Endothelial cell (in vitro differentiated cells): ENCODE data around the gene NTSR2. TPM values are rescaled to one million over a fixed set of nuclear protein-coding genes. Genes with fewer than 3 reads are reported as not detected.

ENCODE experiments used
- DNase-seq: peaks from one replicate; pipeline ENCODE4 v3.0.0; 2021; ENCODE audit warnings: low spot score
- H3K27ac Mint-ChIP-seq: one replicate; pipeline ENCODE4 v1.8.0; 2021; ENCODE audit warnings: mixed read lengths, inconsistent platforms; ENCODE audit not compliant: unreplicated experiment
- H3K27me3 Mint-ChIP-seq: one replicate; pipeline ENCODE4 v1.8.0; 2021; ENCODE audit warnings: mild to moderate bottlenecking, moderate library complexity, mixed read lengths, inconsistent platforms; ENCODE audit not compliant: unreplicated experiment
- H3K36me3 Mint-ChIP-seq: one replicate; pipeline ENCODE4 v1.8.0; 2021; ENCODE audit warnings: mild to moderate bottlenecking, low read depth, mixed read lengths, inconsistent platforms; ENCODE audit not compliant: unreplicated experiment
- H3K4me1 Mint-ChIP-seq: one replicate; pipeline ENCODE4 v1.8.0; 2021; ENCODE audit warnings: mild to moderate bottlenecking, mixed read lengths, inconsistent platforms; ENCODE audit not compliant: unreplicated experiment
- H3K4me3 Mint-ChIP-seq: one replicate; pipeline ENCODE4 v1.8.0; 2021; ENCODE audit warnings: mild to moderate bottlenecking, mixed read lengths, inconsistent platforms; ENCODE audit not compliant: unreplicated experiment
- H3K9me3 Mint-ChIP-seq: one replicate; pipeline ENCODE4 v1.8.0; 2021; ENCODE audit warnings: mixed read lengths, inconsistent platforms; ENCODE audit not compliant: unreplicated experiment
- CTCF ChIP-seq: fragments of 200-600 bp; sonication (generic); IDR thresholded peaks from one replicate; pipeline ENCODE4 v1.5.0; 2021; ENCODE audit warnings: antibody characterized with exemption; ENCODE audit not compliant: unreplicated experiment
- total RNA-seq: library from RNA; stranded (reverse); fragmentation: NEBNext Ultra II Directional; extraction: Animal tissue kit (Norgen Biotek cat#: 25700); gene quantifications from one replicate; pipeline ENCODE4 v1.2.1, GENCODE V29; 2021; ENCODE audit not compliant: unreplicated experiment

NTSR2 gene
- total RNA-seq, 1 donor from 2014 or later = not detected

DNA sequence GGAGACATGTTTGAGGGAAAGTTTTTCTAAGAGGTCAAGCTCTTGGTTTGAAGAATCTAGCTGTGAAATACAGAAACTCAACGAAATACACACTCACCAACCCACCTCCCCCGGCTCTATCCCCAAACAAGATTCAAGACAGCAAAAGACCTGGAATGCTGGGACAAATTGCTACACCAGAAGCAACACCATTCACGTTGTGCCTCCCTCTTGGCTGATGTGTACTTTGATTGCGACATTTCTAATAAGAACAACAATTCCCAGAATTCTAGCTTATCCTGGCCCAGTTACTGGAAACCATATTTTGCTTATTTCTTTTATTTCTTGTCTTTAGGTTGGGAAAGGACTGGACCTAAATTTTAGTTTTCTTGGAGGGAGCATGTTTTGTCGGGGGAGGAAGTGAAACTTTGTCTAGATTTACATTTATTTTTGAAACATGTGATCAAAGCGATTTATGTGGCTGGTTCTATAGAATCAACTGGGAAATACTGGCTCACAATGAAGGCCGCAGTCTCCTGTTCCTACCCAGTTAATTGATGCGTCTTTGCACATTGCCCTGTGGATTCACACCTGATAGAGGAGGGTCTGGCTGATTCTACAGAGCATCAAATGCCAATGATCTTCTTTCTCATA lies 46.8 kb upstream of the NTSR2 start:
- H3K9me3 Mint-ChIP-seq = no peaks in the 10 kb centered on the region
- no peak for DNase-seq
- no peaks in the 10 kb centered on the region for H3K4me1 Mint-ChIP-seq
- no peak for TF ChIP-seq CTCF
- H3K4me3 Mint-ChIP-seq = no peak overlapping the region
- no peaks in the 10 kb centered on the region for H3K36me3 Mint-ChIP-seq
- peaks cover 14% of the 10 kb centered on the region for H3K27me3 Mint-ChIP-seq
- H3K27ac Mint-ChIP-seq = no peak overlapping the region

DNA sequence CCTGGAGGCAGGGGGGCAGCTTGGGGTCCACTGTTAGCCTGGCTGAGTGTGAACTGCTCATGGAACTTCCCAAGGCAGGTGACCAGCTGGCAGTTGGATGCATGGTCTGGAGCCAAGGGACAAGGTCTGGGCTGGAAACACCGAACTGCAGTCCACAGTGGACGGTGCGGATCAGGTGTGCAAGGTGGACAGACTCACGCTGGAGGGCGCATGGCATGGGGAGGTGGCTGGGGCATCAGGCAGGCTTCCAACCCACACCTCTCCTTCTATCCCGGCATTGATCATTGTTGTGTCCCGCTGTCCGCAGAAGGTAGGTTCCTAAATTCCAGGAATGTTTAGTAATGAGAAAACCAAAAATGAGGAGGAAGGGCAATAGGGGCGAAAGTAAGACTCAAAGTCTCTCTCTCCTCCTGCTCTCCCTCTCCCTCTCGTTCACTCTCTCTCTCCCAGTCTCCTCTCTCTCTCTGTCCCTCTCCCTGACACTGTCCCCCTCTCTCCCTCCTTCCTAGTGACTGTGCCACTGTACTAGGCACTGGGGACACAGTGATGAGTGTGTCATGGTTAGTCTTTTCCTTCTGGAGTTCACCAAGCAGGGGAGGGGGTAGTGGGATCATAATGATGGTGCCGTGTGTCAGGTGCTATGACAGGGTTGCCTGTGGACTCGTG lies 46.1 kb upstream of the NTSR2 start:
- Mint-ChIP-seq H3K36me3 (no peaks in the 10 kb centered on the region), H3K4me3 (no peak overlapping the region), H3K9me3 (no peaks in the 10 kb centered on the region), H3K27ac (no peak overlapping the region), H3K27me3 (peaks cover 14% of the 10 kb centered on the region), H3K4me1 (no peaks in the 10 kb centered on the region)
- no peak for DNase-seq
- TF ChIP-seq CTCF = no peak

DNA sequence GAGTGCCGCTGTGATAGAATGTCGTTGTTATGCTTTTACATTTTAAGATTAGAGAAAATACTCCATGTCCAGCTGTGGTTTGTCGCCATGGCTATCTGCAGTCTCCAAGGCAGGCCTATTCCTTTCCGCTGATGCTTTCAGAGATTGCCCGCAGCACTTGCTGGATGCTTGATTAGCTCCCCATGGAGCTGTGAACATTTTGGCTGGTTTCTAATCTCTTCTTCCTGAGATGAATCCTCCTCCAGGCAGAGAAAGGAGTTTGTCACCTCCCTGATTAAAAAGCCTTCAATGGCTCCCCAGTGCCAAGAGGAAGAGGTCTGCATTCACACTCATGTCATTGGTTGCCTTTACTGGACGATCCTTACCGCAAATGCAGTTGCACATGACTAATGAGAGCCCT lies 43.8 kb upstream of the NTSR2 start:
- no peak for DNase-seq
- peaks cover 11% of the 10 kb centered on the region for H3K27me3 Mint-ChIP-seq
- no peak for TF ChIP-seq CTCF
- H3K4me1 Mint-ChIP-seq = no peaks in the 10 kb centered on the region
- no peak overlapping the region for H3K4me3 Mint-ChIP-seq
- H3K27ac Mint-ChIP-seq = no peak overlapping the region
- no peaks in the 10 kb centered on the region for H3K9me3 Mint-ChIP-seq
- no peaks in the 10 kb centered on the region for H3K36me3 Mint-ChIP-seq

DNA sequence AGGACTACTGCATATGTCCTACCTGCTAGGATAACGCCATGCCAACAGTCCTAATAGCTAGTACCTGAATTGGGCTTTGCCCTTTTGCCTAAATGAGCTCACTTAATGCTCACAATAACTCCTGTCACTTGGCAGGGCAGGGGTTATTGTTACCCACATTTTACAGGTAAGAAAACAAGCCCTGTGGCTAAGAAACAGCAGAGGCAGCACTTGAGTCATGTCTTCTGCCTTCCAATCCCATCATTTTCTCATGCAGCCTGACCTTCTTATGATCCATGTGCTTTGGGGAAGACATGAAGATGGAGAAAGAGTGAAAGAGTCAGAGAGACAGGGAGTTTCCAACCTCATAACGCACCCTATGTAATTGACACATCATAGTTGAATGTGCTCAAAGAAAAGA lies 42.9 kb upstream of the NTSR2 start:
- Mint-ChIP-seq H3K4me1 (no peaks in the 10 kb centered on the region), H3K27me3 (peaks cover 11% of the 10 kb centered on the region), H3K4me3 (no peak overlapping the region), H3K9me3 (no peaks in the 10 kb centered on the region), H3K36me3 (no peaks in the 10 kb centered on the region), H3K27ac (no peak overlapping the region)
- DNase-seq = no peak
- TF ChIP-seq CTCF = no peak

DNA sequence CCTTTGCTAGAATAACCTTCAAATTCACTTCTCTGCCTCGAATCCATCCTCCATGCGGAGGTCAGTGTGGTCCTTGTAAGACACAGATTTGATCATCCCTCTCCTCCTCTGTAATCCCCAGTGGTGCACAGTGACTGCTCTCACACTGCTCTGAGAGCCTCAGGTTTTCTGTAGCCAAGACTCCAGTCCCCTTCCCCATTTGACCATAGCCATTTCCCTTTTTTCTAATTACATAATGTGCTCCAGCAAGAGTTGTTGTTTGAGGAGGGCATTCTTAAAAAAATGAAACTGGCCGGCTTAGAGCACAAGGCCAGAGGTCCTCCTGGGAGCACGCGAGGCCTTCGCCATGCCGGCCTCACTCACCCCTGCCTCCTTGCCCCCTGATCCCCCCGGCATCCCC lies 41.8 kb upstream of the NTSR2 start:
- Mint-ChIP-seq H3K27ac (no peak overlapping the region), H3K9me3 (no peaks in the 10 kb centered on the region), H3K4me1 (peaks cover 3% of the 10 kb centered on the region), H3K4me3 (no peak overlapping the region), H3K36me3 (no peaks in the 10 kb centered on the region), H3K27me3 (peaks cover 14% of the 10 kb centered on the region)
- DNase-seq = no peak
- no peak for TF ChIP-seq CTCF
